ENCODE measurements around the gene FOXD2.

FOXD2 gene

DNA sequence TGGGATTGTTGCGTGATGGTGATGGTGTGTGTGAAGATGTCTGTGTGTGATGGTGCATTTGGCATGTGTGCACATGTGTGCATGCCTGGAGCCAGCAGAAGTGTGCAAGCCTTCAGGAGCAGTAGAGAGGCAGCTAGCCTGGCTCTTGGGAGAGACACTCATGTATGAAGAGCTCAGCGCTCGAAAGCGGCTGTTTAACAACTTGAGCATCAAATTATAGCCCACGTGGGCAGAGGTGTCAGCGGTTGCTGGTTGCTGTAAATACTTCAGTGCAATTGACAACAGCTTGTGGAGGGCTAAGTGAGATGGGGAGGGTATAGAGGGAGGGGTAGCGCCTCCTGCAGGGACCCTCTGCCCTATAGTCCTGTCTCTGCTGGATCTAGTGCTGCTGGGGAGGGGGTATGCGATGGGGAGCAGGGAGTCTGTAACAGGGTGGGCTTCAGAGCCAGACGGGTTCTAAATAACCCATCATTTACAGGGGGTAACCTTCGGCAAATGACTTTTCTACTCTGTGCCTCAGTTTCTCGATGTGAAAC lies 21.5 kb downstream of the FOXD2 start:
- no peak overlapping the region for H3K4me3 ChIP-seq (ENCODE audit: low read length, poor library complexity, severe bottlenecking)
- no peak for TF ChIP-seq EZH2phosphoT487 (IDR thresholded peaks at IDR 0.05; ENCODE audit: borderline replicate concordance)
- TF ChIP-seq CTCF (conservative IDR thresholded peaks at IDR 0.05; ENCODE audit: low read length): no peak
- no peaks in the 10 kb centered on the region for H3K9me3 ChIP-seq (ENCODE audit: insufficient read depth, low read depth, low read length)
- no peak overlapping the region for H3K9ac ChIP-seq (ENCODE audit: low read depth, low read length, poor library complexity, severe bottlenecking)
- H2AFZ ChIP-seq (ENCODE audit: low read length): no peak overlapping the region
- no peak overlapping the region for H3K4me2 ChIP-seq (ENCODE audit: low read depth, low read length, poor library complexity, severe bottlenecking)
- no peaks in the 10 kb centered on the region for H3F3A ChIP-seq (ENCODE audit: low read depth)
- no peaks in the 10 kb centered on the region for H4K20me1 ChIP-seq (ENCODE audit: insufficient read depth, low read length, poor library complexity, severe bottlenecking)
- H3K36me3 ChIP-seq (ENCODE audit: insufficient read depth, low read length): no peaks in the 10 kb centered on the region
- H3K27me3 ChIP-seq (ENCODE audit: insufficient read depth, low read length, poor library complexity, severe bottlenecking): no peaks in the 10 kb centered on the region
- no peaks in the 10 kb centered on the region for H3K4me1 ChIP-seq (ENCODE audit: insufficient read depth, low read length, poor library complexity, severe bottlenecking)
- no peaks in the 10 kb centered on the region for H3K9me2 ChIP-seq (replicated peaks; ENCODE audit: low read depth, low read length)
- H3K79me2 ChIP-seq (ENCODE audit: insufficient read depth, low read length): no peaks in the 10 kb centered on the region

DNA sequence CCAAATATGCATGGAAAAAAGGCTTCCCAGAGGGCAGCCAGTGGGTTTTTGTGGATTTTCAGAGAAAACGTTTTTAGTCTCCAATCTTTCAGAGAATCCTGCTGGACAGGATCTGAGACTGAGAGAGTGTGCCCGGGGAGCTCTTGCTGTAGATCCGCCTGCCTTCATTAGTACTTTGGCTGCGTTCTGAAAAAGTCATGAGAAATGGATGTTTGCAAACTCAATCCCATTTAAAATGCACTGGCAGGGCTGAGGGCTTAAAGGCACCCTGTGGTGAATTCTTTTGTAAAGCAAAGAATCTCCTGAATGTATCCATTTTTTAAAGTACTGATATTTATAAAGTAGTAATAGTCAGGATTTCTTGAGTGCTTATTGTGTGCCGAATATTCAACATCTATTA lies 22.2 kb downstream of the FOXD2 start:
- TF ChIP-seq EZH2phosphoT487 (IDR thresholded peaks at IDR 0.05; ENCODE audit: borderline replicate concordance): no peak
- no peak for TF ChIP-seq CTCF (conservative IDR thresholded peaks at IDR 0.05; ENCODE audit: low read length)
- Histone ChIP-seq H4K20me1 (ENCODE audit: insufficient read depth, low read length, poor library complexity, severe bottlenecking) (no peaks in the 10 kb centered on the region), H3K4me2 (ENCODE audit: low read depth, low read length, poor library complexity, severe bottlenecking) (no peak overlapping the region), H2AFZ (ENCODE audit: low read length) (no peak overlapping the region), H3K9ac (ENCODE audit: low read depth, low read length, poor library complexity, severe bottlenecking) (no peak overlapping the region), H3K36me3 (ENCODE audit: insufficient read depth, low read length) (no peaks in the 10 kb centered on the region), H3F3A (ENCODE audit: low read depth) (no peaks in the 10 kb centered on the region), H3K9me2 (replicated peaks; ENCODE audit: low read depth, low read length) (no peaks in the 10 kb centered on the region), H3K4me3 (ENCODE audit: low read length, poor library complexity, severe bottlenecking) (no peak overlapping the region), H3K27me3 (ENCODE audit: insufficient read depth, low read length, poor library complexity, severe bottlenecking) (no peaks in the 10 kb centered on the region), H3K79me2 (ENCODE audit: insufficient read depth, low read length) (no peaks in the 10 kb centered on the region), H3K9me3 (ENCODE audit: insufficient read depth, low read depth, low read length) (no peaks in the 10 kb centered on the region), H3K4me1 (ENCODE audit: insufficient read depth, low read length, poor library complexity, severe bottlenecking) (no peaks in the 10 kb centered on the region)

- no peaks in the 10 kb centered on the region for H3K4me1 ChIP-seq (ENCODE audit: insufficient read depth, low read length, poor library complexity, severe bottlenecking)
- no peaks in the 10 kb centered on the region for H3K79me2 ChIP-seq (ENCODE audit: insufficient read depth, low read length)
- no peak overlapping the region for H3K4me2 ChIP-seq (ENCODE audit: low read depth, low read length, poor library complexity, severe bottlenecking)
- no peak overlapping the region for H3K4me3 ChIP-seq (ENCODE audit: low read length, poor library complexity, severe bottlenecking)
- no peaks in the 10 kb centered on the region for H4K20me1 ChIP-seq (ENCODE audit: insufficient read depth, low read length, poor library complexity, severe bottlenecking)
- no peaks in the 10 kb centered on the region for H3K9me3 ChIP-seq (ENCODE audit: insufficient read depth, low read depth, low read length)
- H3K36me3 ChIP-seq (ENCODE audit: insufficient read depth, low read length): no peaks in the 10 kb centered on the region
- no peak overlapping the region for H3K9ac ChIP-seq (ENCODE audit: low read depth, low read length, poor library complexity, severe bottlenecking)
- TF ChIP-seq EZH2phosphoT487 (IDR thresholded peaks at IDR 0.05; ENCODE audit: borderline replicate concordance): no peak
- no peak for TF ChIP-seq CTCF (conservative IDR thresholded peaks at IDR 0.05; ENCODE audit: low read length)
- no peaks in the 10 kb centered on the region for H3K9me2 ChIP-seq (replicated peaks; ENCODE audit: low read depth, low read length)
- no peak overlapping the region for H2AFZ ChIP-seq (ENCODE audit: low read length)
- no peaks in the 10 kb centered on the region for H3K27me3 ChIP-seq (ENCODE audit: insufficient read depth, low read length, poor library complexity, severe bottlenecking)
- H3F3A ChIP-seq (ENCODE audit: low read depth): no peaks in the 10 kb centered on the region
Observed at GRCh38 chr1:47460456-47460855, 22.6 kb downstream of the FOXD2 start.
